Adipocyte (in vitro differentiated cells): ENCODE measurements around the gene PEX5.
A peak's percentile ranks its signal among the peaks of the same experiment; 100 is the strongest.

Experiments
- DNase-seq: peaks from one replicate; pipeline ENCODE4 v3.0.0-alpha.2; 2015; ENCODE audit warnings: low read depth
- H3K27me3 ChIP-seq: replicated peaks from 2 replicates; pipeline ENCODE4 v1.7.0; 2013; ENCODE audit warnings: mild to moderate bottlenecking, low read length, moderate library complexity; ENCODE audit not compliant: control insufficient read depth, insufficient read depth
- H3K36me3 ChIP-seq: 2 replicates; pipeline ENCODE4 v1.7.0; 2013; ENCODE audit warnings: low read length, mild to moderate bottlenecking, moderate library complexity; ENCODE audit not compliant: control insufficient read depth, insufficient read depth, severe bottlenecking
- H3K4me1 ChIP-seq: 2 replicates; pipeline ENCODE4 v1.7.0; 2013; ENCODE audit warnings: mild to moderate bottlenecking, low read length, moderate library complexity; ENCODE audit not compliant: control insufficient read depth, insufficient read depth
- H3K4me3 ChIP-seq: 2 replicates; pipeline ENCODE4 v1.7.0; 2013; ENCODE audit warnings: mild to moderate bottlenecking, low read length, moderate library complexity
- H3K9ac ChIP-seq: 2 replicates; pipeline ENCODE4 v1.7.0; 2013; ENCODE audit warnings: mild to moderate bottlenecking, low read length, moderate library complexity
- H3K9me3 ChIP-seq: 2 replicates; pipeline ENCODE4 v1.7.0; 2013; ENCODE audit warnings: mild to moderate bottlenecking, low read length, moderate library complexity; ENCODE audit not compliant: control insufficient read depth

The PEX5 gene

GRCh38 chr12:7189398-7190267, at the start of gene PEX5:
Gene PEX5, plus strand, starts transcription at chr12:7189686. Its CDS starts 692 bp downstream, at chr12:7190378.
- H3K9ac ChIP-seq = peak within 1 kb of the TSS; percentile 89
- H3K36me3 ChIP-seq = peaks cover 23% of the 10 kb centered on the region
- no peaks in the 10 kb centered on the region for H3K9me3 ChIP-seq
- peak; percentile 96 for DNase-seq
- H3K4me1 ChIP-seq = peaks cover 22% of the 10 kb centered on the region
- H3K4me3 ChIP-seq = peak within 1 kb of the TSS; percentile 87
- no peaks in the 10 kb centered on the region for H3K27me3 ChIP-seq

DNA sequence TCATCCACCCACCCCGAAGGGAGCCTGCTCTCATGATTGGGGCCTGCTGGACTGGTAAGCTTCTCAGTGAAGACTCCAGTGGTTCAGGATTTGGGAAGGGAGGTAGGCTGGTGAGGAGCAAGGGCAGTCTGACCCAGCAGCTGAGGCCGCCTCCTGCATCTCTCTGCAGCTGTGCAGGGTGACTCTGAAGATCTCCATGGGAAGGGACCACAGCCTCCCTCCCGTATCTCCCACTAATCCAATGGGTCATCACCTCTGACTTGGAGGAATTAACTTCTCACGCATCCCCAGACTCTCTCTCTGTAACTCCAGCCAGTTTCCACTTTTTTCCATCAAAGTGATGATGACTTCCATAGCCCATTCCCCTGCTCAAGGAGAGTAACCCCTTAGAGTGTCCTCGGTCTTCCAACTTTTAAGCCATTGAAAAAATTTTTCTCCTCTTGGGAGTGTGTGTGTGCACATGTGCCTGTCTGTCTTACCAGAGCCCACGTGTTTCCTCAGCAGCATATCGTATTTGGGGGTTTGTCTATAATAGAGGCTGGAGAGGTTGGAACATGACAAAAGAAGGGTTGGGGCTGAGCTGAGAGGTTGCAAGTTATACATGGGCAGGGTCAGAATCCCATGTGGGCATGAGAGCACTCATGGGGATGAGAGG, 48.0 kb upstream of the PEX5 start:
- peaks cover 27% of the 10 kb centered on the region for H3K36me3 ChIP-seq
- no peak overlapping the region for H3K9ac ChIP-seq
- H3K9me3 ChIP-seq = no peaks in the 10 kb centered on the region
- H3K27me3 ChIP-seq = no peaks in the 10 kb centered on the region
- no peak overlapping the region for H3K4me3 ChIP-seq
- peaks cover 15% of the 10 kb centered on the region for H3K4me1 ChIP-seq
- DNase-seq = no peak

DNA sequence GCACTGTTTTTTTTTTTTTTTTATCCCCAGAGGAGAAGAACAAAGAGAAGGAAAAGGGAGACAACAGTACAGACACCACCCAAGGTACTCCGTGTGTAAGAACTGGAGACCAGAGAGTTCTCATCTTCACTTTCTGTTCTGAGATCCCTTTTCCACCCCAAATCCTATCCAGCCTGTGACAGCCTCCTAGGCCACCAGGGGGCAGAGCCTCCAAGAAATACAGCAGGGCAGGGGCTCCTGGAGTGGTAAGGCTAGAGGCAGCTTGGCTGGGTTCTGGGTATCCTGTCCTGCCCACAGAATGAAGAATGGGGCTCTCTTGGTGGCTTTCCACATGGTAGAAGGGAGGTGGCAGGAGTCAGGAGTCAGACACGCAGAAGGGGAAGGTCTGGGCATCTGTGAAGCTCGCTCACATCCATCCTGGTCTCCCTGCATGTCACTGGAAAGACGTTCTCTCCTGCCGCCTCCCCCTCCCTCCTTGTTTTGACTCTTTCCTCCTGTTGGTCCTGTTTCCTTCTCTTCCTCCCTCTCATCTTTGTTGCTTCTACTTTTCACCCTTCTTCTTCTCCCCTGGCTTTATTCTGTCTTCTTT, 47.3 kb upstream of the PEX5 start:
- no peak overlapping the region for H3K9ac ChIP-seq
- no peaks in the 10 kb centered on the region for H3K27me3 ChIP-seq
- H3K4me3 ChIP-seq = no peak overlapping the region
- H3K9me3 ChIP-seq = no peaks in the 10 kb centered on the region
- H3K36me3 ChIP-seq = peaks cover 21% of the 10 kb centered on the region
- peaks cover 15% of the 10 kb centered on the region for H3K4me1 ChIP-seq
- peak; percentile 71 for DNase-seq

DNA sequence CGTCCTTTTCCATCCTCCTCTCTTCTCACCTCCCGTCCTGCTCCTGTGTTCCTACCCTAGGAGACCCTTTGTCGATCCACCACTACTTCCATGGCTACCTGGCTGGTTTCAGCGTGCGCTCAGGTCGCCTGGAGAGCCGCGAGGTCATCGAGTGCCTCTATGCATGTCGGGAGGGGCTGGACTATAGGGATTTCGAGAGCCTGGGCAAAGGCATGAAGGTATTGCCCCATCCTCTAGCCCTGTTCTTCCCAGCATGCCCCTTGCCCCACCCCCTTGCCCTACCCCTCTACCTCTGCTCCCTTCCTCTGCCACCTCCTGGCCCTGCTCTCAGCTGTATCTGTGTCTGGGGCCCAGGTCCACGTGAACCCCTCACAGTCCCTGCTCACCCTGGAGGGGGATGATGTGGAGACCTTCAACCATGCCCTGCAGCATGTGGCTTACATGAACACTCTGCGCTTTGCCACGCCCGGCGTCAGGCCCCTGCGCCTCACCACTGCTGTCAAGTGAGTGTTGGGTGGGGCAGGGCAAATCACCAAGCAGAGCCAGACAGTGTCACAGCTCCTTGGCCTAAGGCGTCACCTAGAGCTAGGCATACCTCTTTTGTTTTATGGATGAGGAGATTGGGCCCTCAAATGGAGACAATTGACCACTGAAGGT, 46.5 kb upstream of the PEX5 start:
- no peak for DNase-seq

GRCh38 chr12:7143564-7143963, 45.9 kb upstream of the PEX5 start:
- no peak for DNase-seq
- no peaks in the 10 kb centered on the region for H3K9me3 ChIP-seq
- peaks cover 15% of the 10 kb centered on the region for H3K4me1 ChIP-seq
- no peaks in the 10 kb centered on the region for H3K27me3 ChIP-seq
- no peak overlapping the region for H3K9ac ChIP-seq
- H3K4me3 ChIP-seq = no peak overlapping the region
- H3K36me3 ChIP-seq = peaks cover 20% of the 10 kb centered on the region

More for the DNA sequence above, 46.5 kb upstream of the PEX5 start:
- Histone ChIP-seq H3K9me3 (no peaks in the 10 kb centered on the region), H3K4me1 (peaks cover 15% of the 10 kb centered on the region), H3K36me3 (peaks cover 21% of the 10 kb centered on the region), H3K9ac (no peak overlapping the region), H3K4me3 (no peak overlapping the region), H3K27me3 (no peaks in the 10 kb centered on the region)

DNA sequence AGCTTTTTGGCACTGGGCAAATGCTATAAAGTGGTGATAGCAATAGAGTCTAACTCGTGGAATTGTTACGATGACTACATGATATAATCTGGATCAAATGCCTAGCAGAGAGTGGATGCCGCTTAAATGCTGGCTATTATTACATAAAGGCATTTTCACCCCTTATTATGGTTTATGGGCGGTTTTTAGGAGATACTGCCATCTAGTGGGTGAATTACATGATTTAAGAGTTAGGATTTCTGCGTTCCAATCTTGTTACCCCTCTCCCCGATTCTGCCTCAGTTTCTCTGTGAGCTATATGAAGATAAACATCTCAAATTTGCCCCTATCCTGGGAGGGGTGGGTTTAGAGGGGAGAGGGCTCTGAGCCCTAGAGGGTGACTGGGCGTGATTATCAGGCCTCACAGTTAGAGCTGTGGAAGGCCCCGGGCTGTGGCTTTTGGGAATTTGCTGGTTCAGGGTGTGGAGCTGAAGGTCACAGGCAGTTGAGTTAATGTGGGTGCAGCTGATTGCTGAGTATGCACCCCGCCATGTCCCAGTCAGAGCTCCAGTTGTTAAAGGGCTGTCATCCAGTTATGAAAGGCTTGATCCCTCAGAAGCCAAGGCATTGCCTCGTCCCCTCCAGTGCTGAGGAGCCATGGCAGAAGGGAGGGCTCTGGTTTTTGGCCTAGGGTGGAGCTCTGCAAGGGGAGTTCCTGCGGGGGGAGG, 44.9 kb upstream of the PEX5 start:
- H3K4me3 ChIP-seq = no peak overlapping the region
- no peaks in the 10 kb centered on the region for H3K27me3 ChIP-seq
- peak; percentile 83 for DNase-seq
- peak overlapping the region; percentile 74 for H3K9ac ChIP-seq
- no peaks in the 10 kb centered on the region for H3K9me3 ChIP-seq
- peaks cover 26% of the 10 kb centered on the region for H3K36me3 ChIP-seq
- peaks cover 15% of the 10 kb centered on the region for H3K4me1 ChIP-seq

DNA sequence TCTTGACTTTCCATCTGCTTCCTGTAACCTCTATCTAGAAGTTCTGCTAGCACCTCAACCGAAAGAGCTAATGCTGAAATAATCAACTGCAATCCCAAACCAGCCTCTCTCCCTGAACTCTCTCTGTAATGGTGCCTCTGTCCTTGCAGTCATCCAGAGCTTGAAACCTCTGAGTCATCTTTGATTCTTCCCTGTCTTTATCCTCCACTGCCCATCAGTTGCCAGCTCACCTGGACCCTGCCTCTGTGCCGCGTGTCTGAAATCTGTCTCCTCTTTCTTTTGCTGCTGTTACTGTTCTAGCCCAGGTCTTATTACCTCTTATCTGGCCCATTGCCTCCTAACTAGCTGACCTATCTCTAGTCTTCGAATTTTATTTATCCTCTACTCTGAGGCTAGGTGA, 43.8 kb upstream of the PEX5 start:
- H3K27me3 ChIP-seq = no peaks in the 10 kb centered on the region
- H3K9ac ChIP-seq = no peak overlapping the region
- peaks cover 35% of the 10 kb centered on the region for H3K36me3 ChIP-seq
- peaks cover 15% of the 10 kb centered on the region for H3K4me1 ChIP-seq
- peak; percentile 19 for DNase-seq
- no peaks in the 10 kb centered on the region for H3K9me3 ChIP-seq
- H3K4me3 ChIP-seq = no peak overlapping the region

DNA sequence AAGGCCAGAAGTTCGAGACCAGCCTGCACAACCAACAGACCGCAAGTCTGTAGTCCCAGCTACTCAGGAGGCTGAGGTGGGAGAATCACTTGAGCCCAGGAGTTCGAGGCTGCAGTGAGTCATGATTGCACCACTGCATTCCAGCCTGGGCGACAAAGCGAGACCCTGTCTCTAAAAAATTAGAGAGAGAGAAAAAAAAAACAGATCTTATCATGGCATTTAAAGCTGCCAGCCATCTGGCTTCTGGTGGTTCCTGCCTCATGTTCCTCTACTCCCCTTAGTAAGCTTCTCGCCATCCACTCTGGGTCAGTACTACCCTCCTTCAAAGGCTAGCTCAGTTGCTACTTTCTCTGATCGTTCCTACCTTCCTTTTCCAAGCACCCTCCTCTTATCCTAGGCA, 43.3 kb upstream of the PEX5 start:
- no peaks in the 10 kb centered on the region for H3K27me3 ChIP-seq
- no peaks in the 10 kb centered on the region for H3K9me3 ChIP-seq
- no peak overlapping the region for H3K4me3 ChIP-seq
- no peak for DNase-seq
- H3K4me1 ChIP-seq = peaks cover 16% of the 10 kb centered on the region
- H3K36me3 ChIP-seq = peaks cover 37% of the 10 kb centered on the region
- no peak overlapping the region for H3K9ac ChIP-seq

DNA sequence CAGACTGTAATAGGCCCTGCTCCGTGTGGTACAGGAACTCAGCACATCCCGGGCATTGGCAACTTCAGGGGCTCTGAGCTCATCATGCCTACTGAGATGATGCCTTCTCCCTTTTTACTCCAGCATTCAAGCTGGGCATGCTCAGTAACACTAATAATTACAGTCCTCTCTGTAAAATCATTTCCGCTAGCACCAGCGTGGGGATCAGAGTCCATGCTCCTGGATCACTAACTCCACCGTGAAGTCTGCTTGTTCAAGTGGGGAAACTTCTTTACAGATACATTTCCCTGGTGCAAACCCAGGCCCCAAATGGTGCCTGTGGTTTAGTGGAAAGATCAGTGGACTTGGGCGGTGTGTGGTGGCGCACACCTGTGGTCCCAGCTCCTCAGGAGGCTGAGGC, 42.6 kb upstream of the PEX5 start:
- H3K9me3 ChIP-seq = no peaks in the 10 kb centered on the region
- DNase-seq = no peak
- no peaks in the 10 kb centered on the region for H3K27me3 ChIP-seq
- peaks cover 19% of the 10 kb centered on the region for H3K4me1 ChIP-seq
- H3K36me3 ChIP-seq = peaks cover 36% of the 10 kb centered on the region
- H3K4me3 ChIP-seq = no peak overlapping the region
- H3K9ac ChIP-seq = no peak overlapping the region

- Histone ChIP-seq H3K4me1 (peaks cover 33% of the 10 kb centered on the region), H3K4me3 (no peak overlapping the region), H3K9me3 (no peaks in the 10 kb centered on the region), H3K36me3 (peaks cover 48% of the 10 kb centered on the region), H3K27me3 (no peaks in the 10 kb centered on the region), H3K9ac (no peak overlapping the region)
- no peak for DNase-seq
Observed at GRCh38 chr12:7150356-7150755, 39.1 kb upstream of the PEX5 start.
